Measurements from ENCODE around the gene KCNK16. TPM values are rescaled to one million over a fixed set of nuclear protein-coding genes. Genes with fewer than 3 reads are reported as not detected.
"Not testable (repeated sequence)": the region's sequence is repeated elsewhere in the genome, so short reads cannot be mapped to it uniquely, and the experiment has no call there.

Gene KCNK16
- total and polyA plus RNA-seq, 7 donors, result not detected

DNA sequence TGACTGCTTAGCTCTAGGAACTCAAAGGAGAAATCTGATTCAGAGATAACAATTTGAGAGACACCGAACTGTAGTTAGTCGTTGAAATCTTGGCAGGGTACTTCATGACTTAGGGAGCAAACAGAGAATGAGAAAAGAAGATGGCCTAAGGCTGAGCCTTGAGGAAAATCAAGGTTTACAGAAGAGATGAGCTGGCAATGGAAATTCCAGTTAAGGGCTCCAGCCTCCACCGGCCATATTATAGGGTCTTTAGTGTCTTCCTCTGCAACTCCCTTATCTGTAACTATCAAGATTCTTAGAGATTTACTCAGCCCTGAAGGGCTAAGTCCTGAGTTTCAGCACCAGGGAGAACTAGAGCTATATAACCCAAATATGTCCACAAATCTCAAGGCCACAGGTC, 34.9 kb downstream of the KCNK16 start:
- Histone ChIP-seq H3K9me3 (no peaks in the 10 kb centered on the region), H3K4me3 (no peak overlapping the region), H3K36me3 (no peaks in the 10 kb centered on the region), H3K4me1 (no peaks in the 10 kb centered on the region), H3K27me3 (no peaks in the 10 kb centered on the region), H3K27ac (no peak overlapping the region)
- intact Hi-C loops (cut with DNase I), result no loop called here
- WGBS, 2 donors, result 94 to 98% methylated on average over 3 of the region's 3 CpGs
- no peak for TF ChIP-seq EP300 (IDR thresholded peaks at IDR 0.05)
- TF ChIP-seq POLR2A (IDR thresholded peaks at IDR 0.05), result no peak
- no peak for TF ChIP-seq POLR2AphosphoS5 (IDR thresholded peaks at IDR 0.05)
- TF ChIP-seq, protein P1, sequence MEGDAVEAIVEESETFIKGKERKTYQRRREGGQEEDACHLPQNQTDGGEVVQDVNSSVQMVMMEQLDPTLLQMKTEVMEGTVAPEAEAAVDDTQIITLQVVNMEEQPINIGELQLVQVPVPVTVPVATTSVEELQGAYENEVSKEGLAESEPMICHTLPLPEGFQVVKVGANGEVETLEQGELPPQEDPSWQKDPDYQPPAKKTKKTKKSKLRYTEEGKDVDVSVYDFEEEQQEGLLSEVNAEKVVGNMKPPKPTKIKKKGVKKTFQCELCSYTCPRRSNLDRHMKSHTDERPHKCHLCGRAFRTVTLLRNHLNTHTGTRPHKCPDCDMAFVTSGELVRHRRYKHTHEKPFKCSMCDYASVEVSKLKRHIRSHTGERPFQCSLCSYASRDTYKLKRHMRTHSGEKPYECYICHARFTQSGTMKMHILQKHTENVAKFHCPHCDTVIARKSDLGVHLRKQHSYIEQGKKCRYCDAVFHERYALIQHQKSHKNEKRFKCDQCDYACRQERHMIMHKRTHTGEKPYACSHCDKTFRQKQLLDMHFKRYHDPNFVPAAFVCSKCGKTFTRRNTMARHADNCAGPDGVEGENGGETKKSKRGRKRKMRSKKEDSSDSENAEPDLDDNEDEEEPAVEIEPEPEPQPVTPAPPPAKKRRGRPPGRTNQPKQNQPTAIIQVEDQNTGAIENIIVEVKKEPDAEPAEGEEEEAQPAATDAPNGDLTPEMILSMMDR (IDR thresholded peaks at IDR 0.05), result no peak
- DNase-seq, result no peak

DNA sequence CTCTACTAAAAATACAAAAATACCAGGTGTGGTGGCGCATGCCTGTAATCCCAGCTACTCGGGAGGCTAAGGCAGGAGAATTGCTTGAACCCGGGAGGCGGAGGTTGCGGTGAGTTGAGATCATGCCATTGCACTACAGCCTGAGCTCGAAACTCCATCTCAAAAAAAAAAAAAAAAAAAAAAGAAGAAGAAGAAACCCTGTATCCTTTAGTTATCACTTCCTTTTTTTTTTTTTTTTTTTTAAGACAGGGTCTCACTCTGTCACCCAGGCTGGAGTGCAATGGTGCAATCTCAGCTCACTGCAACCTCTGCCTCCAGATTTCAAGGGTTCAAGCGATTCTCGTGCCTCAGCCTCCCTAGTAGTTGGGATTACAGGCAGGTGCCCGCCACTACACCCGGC, 35.9 kb downstream of the KCNK16 start:
- H3K9me3 ChIP-seq; H3K36me3 ChIP-seq; H3K4me1 ChIP-seq; DNase-seq; H3K27ac ChIP-seq; H3K27me3 ChIP-seq; intact Hi-C loops (cut with DNase I); H3K4me3 ChIP-seq: not testable (repeated sequence)
- 79 to 81% methylated on average over 10 of the region's 10 CpGs for WGBS, 2 donors

DNA sequence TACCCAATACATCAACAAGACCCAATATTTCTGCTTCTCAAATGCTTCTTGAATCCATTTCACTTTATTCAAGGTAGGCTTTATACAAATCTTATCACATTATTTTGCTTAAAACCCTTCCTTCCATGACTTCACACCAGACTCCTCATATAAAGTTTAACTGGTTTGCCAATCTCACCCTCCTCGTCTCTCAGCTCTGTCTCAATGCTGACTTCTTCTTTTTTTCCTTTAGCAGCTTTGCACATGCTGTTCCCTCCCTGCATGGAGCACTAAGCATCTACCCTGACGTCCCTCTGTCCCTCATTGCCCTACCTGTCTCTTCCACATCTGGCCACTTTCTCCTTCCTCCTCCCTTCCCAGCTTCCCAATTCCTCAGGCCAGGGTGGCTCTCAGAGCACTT, 39.7 kb downstream of the KCNK16 start:
- no peak for TF ChIP-seq POLR2A (IDR thresholded peaks at IDR 0.05)
- no peak for TF ChIP-seq EP300 (IDR thresholded peaks at IDR 0.05)
- TF ChIP-seq POLR2AphosphoS5 (IDR thresholded peaks at IDR 0.05), result no peak
- TF ChIP-seq, protein P1 (IDR thresholded peaks at IDR 0.05), result no peak
- intact Hi-C loops (cut with DNase I), result no loop called here
- Histone ChIP-seq H3K4me1 (no peaks in the 10 kb centered on the region), H3K4me3 (no peak overlapping the region), H3K27me3 (no peaks in the 10 kb centered on the region), H3K36me3 (no peaks in the 10 kb centered on the region), H3K27ac (no peak overlapping the region), H3K9me3 (no peaks in the 10 kb centered on the region)
- 52 to 59% methylated on average over 2 of the region's 2 CpGs for WGBS, 2 donors
- no peak for DNase-seq

DNA sequence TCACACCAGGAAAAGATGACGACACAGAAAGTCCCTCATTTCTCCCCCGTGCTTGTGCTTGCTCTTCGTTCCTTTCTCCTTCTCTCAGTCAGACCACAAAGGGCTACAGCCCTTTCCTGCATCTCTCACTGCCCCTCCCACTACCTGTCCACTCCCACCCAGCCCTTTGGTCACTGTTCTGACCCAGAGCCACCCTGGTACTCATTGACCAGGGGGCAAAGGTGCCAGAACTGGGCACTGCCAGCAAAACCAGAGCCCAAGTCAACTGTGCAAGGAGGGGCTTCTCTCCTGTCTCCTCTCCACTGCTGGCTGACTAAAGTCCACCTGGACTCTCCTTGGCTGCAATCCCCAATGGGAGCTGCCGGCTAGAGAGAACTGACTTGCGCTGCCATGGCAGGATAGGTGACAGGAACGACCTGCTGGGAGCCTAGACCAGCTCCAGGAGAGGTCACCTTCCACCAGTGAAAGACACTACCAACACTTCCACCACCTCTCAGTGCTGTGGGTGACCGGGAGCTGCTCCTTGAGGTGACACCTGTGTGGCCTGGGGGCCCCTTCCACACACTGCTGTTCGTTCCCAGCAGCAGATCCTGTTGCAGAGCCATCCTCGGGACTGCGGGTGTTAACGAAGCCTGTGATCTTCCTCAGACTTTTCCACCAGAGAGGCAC, 41.1 kb downstream of the KCNK16 start:
- no peaks in the 10 kb centered on the region for H3K9me3 ChIP-seq
- no peaks in the 10 kb centered on the region for H3K27me3 ChIP-seq
- H3K4me3 ChIP-seq, result no peak overlapping the region
- no peaks in the 10 kb centered on the region for H3K36me3 ChIP-seq
- intact Hi-C loops (cut with DNase I), result no loop called here
- DNase-seq, result no peak
- WGBS, 2 donors, result 55 to 76% methylated on average over 11 of the region's 11 CpGs
- no peak for TF ChIP-seq POLR2AphosphoS5 (IDR thresholded peaks at IDR 0.05)
- TF ChIP-seq POLR2A (IDR thresholded peaks at IDR 0.05), result no peak
- TF ChIP-seq EP300 (IDR thresholded peaks at IDR 0.05), result no peak
- TF ChIP-seq, protein P1 (IDR thresholded peaks at IDR 0.05), result no peak
- H3K27ac ChIP-seq, result no peak overlapping the region
- H3K4me1 ChIP-seq, result no peaks in the 10 kb centered on the region

DNA sequence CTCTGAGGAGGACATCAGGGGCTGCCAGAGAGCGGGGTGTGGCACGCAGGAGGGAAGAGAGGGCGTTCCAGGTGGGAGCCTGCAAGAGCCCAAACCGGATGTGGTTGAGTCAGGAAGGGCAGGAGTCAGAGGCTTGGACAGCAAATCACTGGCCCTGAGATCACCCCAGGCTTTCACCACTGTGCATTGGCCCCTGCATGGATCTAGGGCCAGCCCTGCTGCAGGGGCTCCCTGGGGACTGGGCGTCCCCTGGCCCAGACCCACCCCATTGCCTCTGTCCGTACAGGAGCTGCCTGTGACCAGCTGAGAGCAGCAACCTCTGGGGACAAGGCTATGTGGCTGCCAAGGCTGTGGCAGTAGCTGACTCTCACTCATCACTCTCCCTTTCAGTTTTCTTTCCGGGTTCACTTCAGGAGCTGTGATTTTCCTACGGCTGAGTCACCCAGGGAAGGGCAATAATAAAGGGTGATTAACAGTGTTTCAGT, 42.2 kb downstream of the KCNK16 start:
- intact Hi-C loops (cut with DNase I), result no loop called here
- no peak overlapping the region for H3K27ac ChIP-seq
- H3K36me3 ChIP-seq, result no peaks in the 10 kb centered on the region
- H3K27me3 ChIP-seq, result no peaks in the 10 kb centered on the region
- TF ChIP-seq, protein P1 (IDR thresholded peaks at IDR 0.05), result no peak
- no peak for TF ChIP-seq EP300 (IDR thresholded peaks at IDR 0.05)
- no peak for TF ChIP-seq POLR2AphosphoS5 (IDR thresholded peaks at IDR 0.05)
- TF ChIP-seq POLR2A (IDR thresholded peaks at IDR 0.05), result no peak
- H3K4me3 ChIP-seq, result no peak overlapping the region
- 7 to 40% methylated on average over 8 of the region's 8 CpGs for WGBS, 2 donors
- H3K9me3 ChIP-seq, result no peaks in the 10 kb centered on the region
- no peak for DNase-seq
- H3K4me1 ChIP-seq, result no peaks in the 10 kb centered on the region
